Measurements from ENCODE around the gene MYO5A.

The MYO5A gene

GRCh38 chr15:52352086-52352485 lies 176.6 kb downstream of the MYO5A start:
- Histone ChIP-seq H3K4me3 (ENCODE audit: insufficient read depth, low read length, poor library complexity, severe bottlenecking) (no peak overlapping the region), H3K36me3 (ENCODE audit: low read length) (no peaks in the 10 kb centered on the region), H4K20me1 (ENCODE audit: low read depth, low read length) (no peaks in the 10 kb centered on the region), H3K4me2 (ENCODE audit: low read depth, low read length, poor library complexity, severe bottlenecking) (no peak overlapping the region), H3K9ac (ENCODE audit: low read length) (no peak overlapping the region), H3F3A (ENCODE audit: insufficient read depth) (no peaks in the 10 kb centered on the region), H3K27me3 (ENCODE audit: low read length) (no peaks in the 10 kb centered on the region), H2AFZ (ENCODE audit: low read depth, low read length, severe bottlenecking) (no peak overlapping the region), H3K9me3 (ENCODE audit: insufficient read depth, low read length) (no peaks in the 10 kb centered on the region), H3K79me2 (ENCODE audit: insufficient read depth, low read length) (no peaks in the 10 kb centered on the region), H3K9me2 (replicated peaks; ENCODE audit: insufficient read depth, low read length) (no peaks in the 10 kb centered on the region), H3K27ac (ENCODE audit: low read depth, low read length) (no peak overlapping the region)
- TF ChIP-seq CTCF (IDR thresholded peaks at IDR 0.05; ENCODE audit: insufficient read depth, low read length, poor library complexity, severe bottlenecking) (no peak), EZH2phosphoT487 (conservative IDR thresholded peaks at IDR 0.05; ENCODE audit: low read length) (no peak)

GRCh38 chr15:52351206-52351908 lies 177.3 kb downstream of the MYO5A start:
- Histone ChIP-seq H2AFZ (ENCODE audit: low read depth, low read length, severe bottlenecking) (no peak overlapping the region), H3K9me3 (ENCODE audit: insufficient read depth, low read length) (no peaks in the 10 kb centered on the region), H4K20me1 (ENCODE audit: low read depth, low read length) (no peaks in the 10 kb centered on the region), H3K4me3 (ENCODE audit: insufficient read depth, low read length, poor library complexity, severe bottlenecking) (no peak overlapping the region), H3K27ac (ENCODE audit: low read depth, low read length) (no peak overlapping the region), H3K9ac (ENCODE audit: low read length) (no peak overlapping the region), H3K4me2 (ENCODE audit: low read depth, low read length, poor library complexity, severe bottlenecking) (no peak overlapping the region), H3K27me3 (ENCODE audit: low read length) (no peaks in the 10 kb centered on the region), H3K36me3 (ENCODE audit: low read length) (no peaks in the 10 kb centered on the region), H3K79me2 (ENCODE audit: insufficient read depth, low read length) (no peaks in the 10 kb centered on the region), H3F3A (ENCODE audit: insufficient read depth) (no peaks in the 10 kb centered on the region), H3K9me2 (replicated peaks; ENCODE audit: insufficient read depth, low read length) (no peaks in the 10 kb centered on the region)
- TF ChIP-seq CTCF (IDR thresholded peaks at IDR 0.05; ENCODE audit: insufficient read depth, low read length, poor library complexity, severe bottlenecking) (no peak), EZH2phosphoT487 (conservative IDR thresholded peaks at IDR 0.05; ENCODE audit: low read length) (no peak)

GRCh38 chr15:52350423-52350822 lies 178.3 kb downstream of the MYO5A start:
- 0 out of 2 replicates have a peak, but pooled peaks cover 3% of the 10 kb centered on the region for H3K36me3 ChIP-seq (ENCODE audit: low read length)
- H4K20me1 ChIP-seq (ENCODE audit: low read depth, low read length) = no peaks in the 10 kb centered on the region
- H3F3A ChIP-seq (ENCODE audit: insufficient read depth) = no peaks in the 10 kb centered on the region
- H3K27ac ChIP-seq (ENCODE audit: low read depth, low read length) = no peak overlapping the region
- H3K4me2 ChIP-seq (ENCODE audit: low read depth, low read length, poor library complexity, severe bottlenecking) = no peak overlapping the region
- H3K79me2 ChIP-seq (ENCODE audit: insufficient read depth, low read length) = no peaks in the 10 kb centered on the region
- no peak overlapping the region for H2AFZ ChIP-seq (ENCODE audit: low read depth, low read length, severe bottlenecking)
- H3K4me3 ChIP-seq (ENCODE audit: insufficient read depth, low read length, poor library complexity, severe bottlenecking) = no peak overlapping the region
- no peaks in the 10 kb centered on the region for H3K9me2 ChIP-seq (replicated peaks; ENCODE audit: insufficient read depth, low read length)
- no peak overlapping the region for H3K9ac ChIP-seq (ENCODE audit: low read length)
- TF ChIP-seq CTCF (IDR thresholded peaks at IDR 0.05; ENCODE audit: insufficient read depth, low read length, poor library complexity, severe bottlenecking) (no peak), EZH2phosphoT487 (conservative IDR thresholded peaks at IDR 0.05; ENCODE audit: low read length) (no peak)
- H3K27me3 ChIP-seq (ENCODE audit: low read length) = no peaks in the 10 kb centered on the region
- no peaks in the 10 kb centered on the region for H3K9me3 ChIP-seq (ENCODE audit: insufficient read depth, low read length)

Data from SU-DHL-6 (cell line).